Measurements from ENCODE around the gene FRRS1L. TPM values are rescaled to one million over a fixed set of nuclear protein-coding genes. Genes with fewer than 3 reads are reported as not detected.
A peak's percentile ranks its signal among the peaks of the same experiment; 100 is the strongest.

Gene FRRS1L, protein sequence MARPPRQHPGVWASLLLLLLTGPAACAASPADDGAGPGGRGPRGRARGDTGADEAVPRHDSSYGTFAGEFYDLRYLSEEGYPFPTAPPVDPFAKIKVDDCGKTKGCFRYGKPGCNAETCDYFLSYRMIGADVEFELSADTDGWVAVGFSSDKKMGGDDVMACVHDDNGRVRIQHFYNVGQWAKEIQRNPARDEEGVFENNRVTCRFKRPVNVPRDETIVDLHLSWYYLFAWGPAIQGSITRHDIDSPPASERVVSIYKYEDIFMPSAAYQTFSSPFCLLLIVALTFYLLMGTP
- total RNA-seq (not detected), polyA plus RNA-seq (under 1 TPM in 2 of 3 donors, not detected in 1; under 0.01 to 0.03 TPM)
- long read RNA-seq, donor 1: 0 reads
- long read RNA-seq, donor 2, full-length matches to known transcripts: 1 of 1 reads
- long read RNA-seq, donor 2, partial matches to known transcripts: 0 of 1 reads
- long read RNA-seq, donor 2, other reads (novel, unspliced or antisense): 0 of 1 reads

DNA sequence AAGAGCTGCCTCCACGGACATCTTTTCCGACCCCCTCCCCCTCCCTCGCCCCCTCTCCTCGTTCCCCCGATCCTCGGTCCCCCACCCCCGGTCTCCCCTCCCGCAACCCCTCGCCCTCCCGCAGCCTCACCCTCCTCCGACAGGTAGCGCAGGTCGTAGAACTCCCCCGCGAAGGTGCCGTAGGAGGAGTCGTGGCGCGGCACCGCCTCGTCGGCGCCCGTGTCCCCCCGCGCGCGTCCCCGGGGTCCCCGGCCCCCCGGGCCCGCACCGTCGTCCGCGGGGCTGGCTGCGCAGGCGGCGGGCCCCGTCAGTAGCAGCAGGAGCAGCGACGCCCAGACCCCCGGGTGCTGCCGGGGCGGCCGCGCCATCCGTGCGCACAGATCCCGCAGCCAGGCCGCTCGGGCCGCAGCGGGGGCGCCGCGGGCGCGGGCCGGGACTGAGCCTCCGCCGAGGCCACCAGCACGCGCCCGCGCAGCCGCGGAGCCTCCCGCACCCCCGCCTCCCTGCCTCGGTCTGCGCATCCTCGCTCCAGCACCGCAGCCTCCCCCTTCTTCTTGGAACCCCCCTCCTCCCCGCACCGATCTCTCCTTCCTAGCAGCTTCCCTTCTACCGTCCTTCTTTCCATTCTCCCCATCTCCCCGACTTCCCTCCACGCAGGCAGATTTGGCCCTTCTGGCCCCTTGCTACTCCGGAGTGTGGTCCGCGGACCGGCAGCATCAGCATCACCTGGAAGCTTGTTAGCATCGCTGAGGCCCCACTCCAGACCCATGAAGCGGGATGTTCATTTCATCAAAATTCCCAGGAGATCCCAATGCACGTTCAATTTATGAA, at the start of gene FRRS1L:
Gene FRRS1L (minus strand): TSS at position 479 of the 831 bp plus-strand sequence. CDS start 111 bp downstream, at position 368.
- no peak for DNase-seq
- TF ChIP-seq POLR2A (IDR thresholded peaks at IDR 0.05) (no peak), CTCF (IDR thresholded peaks at IDR 0.05 in 8 of 11, conservative IDR thresholded peaks at IDR 0.05 in 3 of 11) (no peak), POLR2AphosphoS5 (IDR thresholded peaks at IDR 0.05) (no peak)
- WGBS, 5 donors: 9 to 20% (median 10%) methylated on average over 48 to 85 of the region's 86 CpGs
- Histone ChIP-seq H3K27me3 (replicated peaks in 1 of 7) (peaks cover 0 to 79% (median 26%) of the 10 kb centered on the region in 7 donors), H3K27ac (no peak within 1 kb of the TSS), H3K9me3 (peaks cover 0 to 5% (median 0%) of the 10 kb centered on the region in 8 donors), H3K4me3 (peak within 1 kb of the TSS in 1 of 8 donors; percentile 50), H3K36me3 (no peaks in the 10 kb centered on the region), H3K4me1 (peaks cover 0 to 4% (median 0%) of the 10 kb centered on the region in 6 donors)
- intact Hi-C loops (cut with DNase I; ENCODE audit: low total_unique reads): no loop called here

DNA sequence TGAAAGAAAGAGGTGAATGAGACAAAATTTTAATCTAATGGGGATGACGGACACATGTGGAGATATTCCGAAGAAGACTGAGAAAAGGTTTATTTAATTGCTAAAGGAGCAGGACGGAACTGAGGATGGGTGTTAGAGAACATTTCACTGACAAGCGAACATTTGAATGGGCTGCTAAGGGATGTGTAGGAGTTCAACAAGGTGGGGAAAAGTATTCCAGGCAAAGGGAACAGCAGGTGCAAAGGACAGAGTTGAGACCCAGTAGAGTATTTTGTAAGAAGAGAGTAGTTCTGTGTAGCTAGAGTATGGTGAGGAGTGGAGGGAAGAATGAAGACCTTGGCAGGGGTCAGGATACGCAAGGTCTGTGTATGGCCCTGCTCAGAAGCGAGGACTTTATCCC, 47.4 kb upstream of the FRRS1L start:
- DNase-seq: no peak
- no peak overlapping the region for H3K4me3 ChIP-seq
- peaks cover 0 to 11% (median 0%) of the 10 kb centered on the region in 7 donors for H3K27me3 ChIP-seq (replicated peaks in 1 of 7)
- 86 to 96% (median 90%) methylated on average over 6 of the region's 6 CpGs for WGBS, 5 donors
- H3K27ac ChIP-seq: no peak overlapping the region
- H3K36me3 ChIP-seq: no peaks in the 10 kb centered on the region
- H3K9me3 ChIP-seq: no peaks in the 10 kb centered on the region
- peaks cover 0 to 9% (median 2%) of the 10 kb centered on the region in 6 donors for H3K4me1 ChIP-seq
- TF ChIP-seq POLR2A (IDR thresholded peaks at IDR 0.05) (no peak), POLR2AphosphoS5 (IDR thresholded peaks at IDR 0.05) (no peak), CTCF (IDR thresholded peaks at IDR 0.05 in 8 of 11, conservative IDR thresholded peaks at IDR 0.05 in 3 of 11) (no peak)
- intact Hi-C loops (cut with DNase I; ENCODE audit: low total_unique reads): no loop called here

GRCh38 chr9:109213285-109214121, 46.5 kb upstream of the FRRS1L start:
- TF ChIP-seq POLR2A (IDR thresholded peaks at IDR 0.05) (no peak), POLR2AphosphoS5 (IDR thresholded peaks at IDR 0.05) (no peak), CTCF (IDR thresholded peaks at IDR 0.05 in 8 of 11, conservative IDR thresholded peaks at IDR 0.05 in 3 of 11) (no peak)
- Histone ChIP-seq H3K4me3 (no peak overlapping the region), H3K36me3 (no peaks in the 10 kb centered on the region), H3K9me3 (no peaks in the 10 kb centered on the region), H3K4me1 (peaks cover 0 to 9% (median 2%) of the 10 kb centered on the region in 6 donors), H3K27me3 (replicated peaks in 1 of 7) (peaks cover 0 to 6% (median 0%) of the 10 kb centered on the region in 7 donors), H3K27ac (peak overlapping the region in 1 of 8 donors; percentile 43)
- 67 to 80% (median 70%) methylated on average over 11 of the region's 11 CpGs for WGBS, 5 donors
- DNase-seq: no peak
- intact Hi-C loops (cut with DNase I; ENCODE audit: low total_unique reads): no loop called here

Measured in spleen (tissue), 13 donors.